SU-DHL-6 (cell line): Measurements from ENCODE around the gene FLAD1.

ENCODE experiments used
- H2AFZ ChIP-seq: fragments of 200-600 bp; sonication (generic); 2 replicates; pipeline ENCODE4 v1.6.1; 2014; ENCODE audit warnings: low read depth, mild to moderate bottlenecking, moderate library complexity, mixed read lengths, antibody characterized with exemption, low read length; ENCODE audit not compliant: severe bottlenecking
- H3F3A ChIP-seq: fragments of 200-600 bp; shearing (Covaris generic); 2 replicates; pipeline ENCODE4 v1.6.0; 2016; ENCODE audit warnings: antibody characterized with exemption, mild to moderate bottlenecking; ENCODE audit not compliant: insufficient read depth
- H3K27ac ChIP-seq: fragments of 200-600 bp; sonication (generic); 2 replicates; pipeline ENCODE4 v1.5.1; 2016; ENCODE audit warnings: low read depth, mild to moderate bottlenecking, low read length, moderate library complexity, mixed read lengths
- H3K27me3 ChIP-seq: fragments of 200-600 bp; sonication (generic), shearing (Covaris generic); 2 replicates; pipeline ENCODE4 v1.6.0; 2014; ENCODE audit warnings: mild to moderate bottlenecking, low read length
- H3K36me3 ChIP-seq: fragments of 200-600 bp; sonication (generic); 2 replicates; pipeline ENCODE4 v1.6.1; 2014; ENCODE audit warnings: mild to moderate bottlenecking, low read length, mixed read lengths
- H3K4me2 ChIP-seq: fragments of 300-600, 200-600 bp; shearing (Covaris generic), sonication (generic); 2 replicates; pipeline ENCODE4 v1.6.0; 2014; ENCODE audit warnings: low read length, low read depth, mild to moderate bottlenecking; ENCODE audit not compliant: poor library complexity, severe bottlenecking
- H3K4me3 ChIP-seq: fragments of 200-600 bp; sonication (generic); 2 replicates; pipeline ENCODE4 v1.5.1; 2014; ENCODE audit warnings: antibody characterized with exemption, low read length, mild to moderate bottlenecking, mixed read lengths; ENCODE audit not compliant: insufficient read depth, poor library complexity, severe bottlenecking
- H3K79me2 ChIP-seq: fragments of 200-600 bp; sonication (generic); 2 replicates; pipeline ENCODE4 v1.6.1; 2014; ENCODE audit warnings: mild to moderate bottlenecking, low read length, moderate library complexity; ENCODE audit not compliant: insufficient read depth
- H3K9ac ChIP-seq: fragments of 200-600 bp; sonication (generic); 2 replicates; pipeline ENCODE4 v1.7.0; 2014; ENCODE audit warnings: mild to moderate bottlenecking, low read length
- H3K9me2 ChIP-seq: fragments of 200-600 bp; sonication (generic); replicated peaks from 2 replicates; pipeline ENCODE4 v1.6.1; 2014; ENCODE audit warnings: low read length; ENCODE audit not compliant: insufficient read depth
- H3K9me3 ChIP-seq: fragments of 200-600 bp; sonication (generic); 2 replicates; pipeline ENCODE4 v1.6.1; 2014; ENCODE audit warnings: low read length, mixed read lengths; ENCODE audit not compliant: insufficient read depth
- H4K20me1 ChIP-seq: fragments of 200-600 bp; sonication (generic); 2 replicates; pipeline ENCODE4 v1.6.1; 2014; ENCODE audit warnings: low read depth, mild to moderate bottlenecking, antibody characterized with exemption, low read length, moderate library complexity, mixed read lengths
- CTCF ChIP-seq: fragments of 200-600 bp; sonication (generic); IDR thresholded peaks from one replicate; pipeline ENCODE4 v1.5.1; 2017; ENCODE audit warnings: antibody characterized with exemption, mild to moderate bottlenecking, low read length, moderate library complexity; ENCODE audit not compliant: insufficient read depth, poor library complexity, severe bottlenecking
- EZH2phosphoT487 ChIP-seq: fragments of 200-600 bp; sonication (generic), shearing (Covaris generic); conservative IDR thresholded peaks from 2 replicates; pipeline ENCODE4 v1.6.1; 2018; ENCODE audit warnings: mild to moderate bottlenecking, antibody characterized with exemption, low read length, moderate library complexity, mixed read lengths

Gene FLAD1

DNA sequence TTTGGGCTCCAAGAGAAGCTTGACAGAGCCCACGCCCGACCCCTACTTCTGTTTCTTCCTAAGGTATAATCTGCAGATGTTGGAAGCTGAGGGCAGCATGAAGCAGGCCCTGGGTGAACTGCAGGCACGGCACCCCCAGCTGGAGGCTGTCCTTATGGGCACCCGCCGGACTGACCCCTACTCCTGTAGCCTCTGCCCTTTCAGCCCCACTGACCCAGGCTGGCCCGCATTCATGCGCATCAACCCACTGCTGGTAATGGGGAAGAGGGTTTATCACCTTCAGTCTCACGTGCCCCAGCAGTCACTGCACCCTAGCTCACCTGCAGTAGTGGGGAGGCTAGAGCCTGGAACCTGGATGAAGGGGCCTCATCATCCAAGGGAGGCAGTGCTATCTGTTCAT, 7.1 kb downstream of the FLAD1 start:
- H3K27me3 ChIP-seq: no peaks in the 10 kb centered on the region
- H3K9ac ChIP-seq: no peak overlapping the region
- no peaks in the 10 kb centered on the region for H3F3A ChIP-seq
- no peaks in the 10 kb centered on the region for H3K9me2 ChIP-seq
- no peaks in the 10 kb centered on the region for H3K9me3 ChIP-seq
- H3K4me3 ChIP-seq: no peak overlapping the region
- no peak overlapping the region for H3K27ac ChIP-seq
- no peak overlapping the region for H2AFZ ChIP-seq
- H4K20me1 ChIP-seq: no peaks in the 10 kb centered on the region; the same call in 1 of the 2 replicates
- TF ChIP-seq EZH2phosphoT487 (no peak), CTCF (no peak)
- H3K79me2 ChIP-seq: peaks cover 1% of the 10 kb centered on the region; the same call in 1 of the 2 replicates
- no peak overlapping the region for H3K4me2 ChIP-seq
- no peaks in the 10 kb centered on the region for H3K36me3 ChIP-seq

DNA sequence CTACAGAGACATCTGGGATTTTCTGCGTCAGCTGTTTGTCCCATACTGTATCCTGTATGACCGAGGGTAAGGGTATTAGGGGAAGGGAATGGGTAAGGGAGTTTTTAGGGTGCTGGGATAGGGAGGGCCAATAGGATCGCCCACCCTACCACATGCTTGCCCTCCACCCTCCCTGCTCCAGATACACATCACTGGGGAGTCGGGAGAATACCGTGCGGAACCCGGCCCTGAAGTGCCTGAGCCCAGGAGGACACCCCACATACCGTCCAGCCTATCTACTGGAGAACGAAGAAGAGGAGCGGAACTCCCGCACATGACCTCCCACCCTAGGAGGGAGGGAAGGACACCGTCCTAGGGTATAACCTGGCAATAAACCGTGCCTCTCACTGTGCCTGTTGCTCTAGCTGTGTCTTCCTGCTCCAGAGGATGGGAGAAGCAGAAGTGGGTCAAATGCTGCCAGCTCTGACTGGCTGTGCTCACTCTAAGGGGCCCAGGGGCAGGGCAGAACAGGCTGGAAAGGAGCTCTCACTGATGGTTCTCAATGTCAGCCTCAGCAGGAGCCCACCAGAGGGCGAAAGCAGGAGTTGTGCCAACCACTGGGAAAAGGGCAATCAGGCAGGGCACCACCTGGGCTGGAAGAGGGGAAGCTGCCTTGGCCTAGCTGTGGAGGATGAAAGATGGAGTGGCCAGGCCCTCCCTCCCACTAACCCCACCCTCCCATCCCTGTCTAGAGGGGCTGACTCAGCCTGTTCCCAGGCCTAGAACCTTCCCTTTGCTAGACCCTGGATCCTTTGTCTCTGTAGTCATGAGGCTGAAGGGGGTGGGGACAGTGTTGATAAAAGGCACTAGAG, 9.8 kb downstream of the FLAD1 start:
- Histone ChIP-seq H3K9ac (no peak overlapping the region), H3K4me2 (no peak overlapping the region), H3K36me3 (no peaks in the 10 kb centered on the region), H3F3A (peaks cover 5% of the 10 kb centered on the region; the same call in 1 of the 2 replicates), H3K27ac (no peak overlapping the region), H3K4me3 (no peak overlapping the region), H3K27me3 (no peaks in the 10 kb centered on the region), H3K9me3 (no peaks in the 10 kb centered on the region), H3K9me2 (no peaks in the 10 kb centered on the region), H4K20me1 (no peaks in the 10 kb centered on the region; the same call in 1 of the 2 replicates), H3K79me2 (no peaks in the 10 kb centered on the region), H2AFZ (no peak overlapping the region)
- TF ChIP-seq CTCF (peak; percentile 18), EZH2phosphoT487 (no peak)

GRCh38 chr1:154993572-154994268, 10.6 kb downstream of the FLAD1 start, which contains the start of gene LENEP:
Gene LENEP, plus strand, starts transcription at chr1:154993586. Its CDS starts 22 bp downstream, at chr1:154993608.
- Histone ChIP-seq H3F3A (peaks cover 5% of the 10 kb centered on the region; the same call in 1 of the 2 replicates), H3K79me2 (no peaks in the 10 kb centered on the region), H3K9ac (no peak within 1 kb of the TSS), H3K4me3 (no peak within 1 kb of the TSS), H3K27me3 (no peaks in the 10 kb centered on the region), H3K36me3 (no peaks in the 10 kb centered on the region), H3K9me3 (no peaks in the 10 kb centered on the region), H3K27ac (no peak within 1 kb of the TSS), H3K9me2 (no peaks in the 10 kb centered on the region), H4K20me1 (no peaks in the 10 kb centered on the region), H3K4me2 (no peak within 1 kb of the TSS), H2AFZ (no peak within 1 kb of the TSS)
- TF ChIP-seq CTCF (no peak), EZH2phosphoT487 (no peak)
